Activated T-cell treated with anti-CD3 and anti-CD28 coated beads, Interleukin-2, amount 50 U/mL, for 72 hours (primary cell): Measurements from ENCODE around the gene DYNC1I1. TPM values are rescaled to one million over a fixed set of nuclear protein-coding genes. Genes with fewer than 3 reads are reported as not detected.

Experiments used
- total RNA-seq, 2 donors: library from RNA; stranded (reverse); gene quantifications; one replicate each; pipeline ENCODE4 v1.2.3, GENCODE V29; 2022

DYNC1I1 gene
- total RNA-seq, 2 donors from 2014 or later: not detected

Other genes with a start within 250 kb of the DYNC1I1 start
- not detected for gene PDK4, start 176.0 kb upstream of the DYNC1I1 start, total RNA-seq